ENCODE results near the gene CXCL12. TPM values are rescaled to one million over a fixed set of nuclear protein-coding genes. Genes with fewer than 3 reads are reported as not detected.

Gene CXCL12
- total RNA-seq, 1 donor from 2014 or later = 23.7 TPM

DNA sequence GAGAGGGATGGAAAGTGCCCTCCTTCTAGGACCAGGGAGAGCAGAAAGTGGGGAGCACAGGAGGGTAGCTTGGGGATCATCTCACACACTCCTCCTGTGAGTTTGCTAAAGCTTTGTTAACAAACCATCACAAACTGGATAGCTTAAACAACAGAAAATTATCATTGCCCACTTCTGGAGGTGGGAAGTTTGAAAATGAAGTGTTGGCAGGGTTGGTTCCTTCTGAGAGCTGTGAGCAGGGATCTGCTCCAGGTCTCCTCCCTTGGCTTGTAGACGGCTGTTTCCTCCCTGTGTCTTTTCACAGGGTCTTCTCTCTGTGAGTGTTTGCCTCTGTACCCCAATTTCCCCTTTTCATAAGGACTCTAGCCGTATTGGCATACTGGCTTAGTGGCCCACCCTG is 32.0 kb upstream of the CXCL12 start:
- Histone ChIP-seq H3K4me1 (ENCODE audit: insufficient read depth, low read length) (no peaks in the 10 kb centered on the region), H2AFZ (ENCODE audit: low read depth, low read length) (no peak overlapping the region)
- no peak for FAIRE-seq

DNA sequence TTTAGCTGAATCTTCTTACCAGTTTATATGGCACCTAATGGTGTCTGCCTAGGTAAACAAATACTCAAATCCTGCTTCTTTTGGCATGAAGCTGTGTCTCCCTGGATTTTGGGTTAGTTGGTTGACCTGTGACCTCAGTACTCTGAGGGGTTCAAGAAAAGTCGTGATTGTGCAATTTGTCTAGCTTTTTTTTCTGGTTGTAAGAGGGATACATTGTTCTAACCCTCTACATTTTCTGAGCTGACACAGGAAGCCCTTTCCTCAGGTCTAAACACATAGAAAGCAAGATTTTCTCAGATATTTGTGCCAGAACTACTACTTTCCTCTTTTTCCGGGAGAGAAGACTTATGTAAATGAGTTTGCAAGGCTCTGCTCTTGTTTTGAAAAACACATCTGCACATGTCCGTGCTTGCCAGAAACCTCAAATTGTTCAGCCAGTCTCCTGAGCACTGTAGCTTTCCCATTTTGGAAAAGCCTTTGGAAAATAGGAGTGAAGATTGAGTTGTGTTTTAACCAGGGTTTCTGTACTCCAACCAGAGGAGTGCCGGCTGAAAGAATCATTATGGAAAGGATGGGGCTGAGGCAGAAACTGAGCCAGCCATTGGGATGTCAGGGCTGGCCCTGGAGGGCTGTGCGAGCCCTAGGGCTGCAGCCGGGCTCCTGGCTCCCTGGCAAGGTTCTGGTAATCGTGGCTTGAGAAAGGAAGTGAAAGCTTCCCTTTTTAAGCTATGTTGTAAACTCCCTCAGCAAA is 31.3 kb upstream of the CXCL12 start:
- no peak overlapping the region for H2AFZ ChIP-seq (ENCODE audit: low read depth, low read length)
- no peaks in the 10 kb centered on the region for H3K4me1 Mint-ChIP-seq (ENCODE audit: low read depth, unreplicated experiment)
- peaks cover 10% of the 10 kb centered on the region for H3K9me3 Mint-ChIP-seq (ENCODE audit: unreplicated experiment)
- H3K4me3 ChIP-seq (ENCODE audit: insufficient read depth, low read depth, low read length) = no peak overlapping the region
- no peak overlapping the region for H3K9ac ChIP-seq (ENCODE audit: low read length)
- H3K4me1 ChIP-seq (ENCODE audit: insufficient read depth, low read length) = no peaks in the 10 kb centered on the region
- no peaks in the 10 kb centered on the region for H3K9me3 ChIP-seq (ENCODE audit: insufficient read depth, low read depth, low read length)
- DNase-seq (ENCODE audit: low read depth) (peak; percentile 45), FAIRE-seq (no peak)
- TF ChIP-seq, protein P1, sequence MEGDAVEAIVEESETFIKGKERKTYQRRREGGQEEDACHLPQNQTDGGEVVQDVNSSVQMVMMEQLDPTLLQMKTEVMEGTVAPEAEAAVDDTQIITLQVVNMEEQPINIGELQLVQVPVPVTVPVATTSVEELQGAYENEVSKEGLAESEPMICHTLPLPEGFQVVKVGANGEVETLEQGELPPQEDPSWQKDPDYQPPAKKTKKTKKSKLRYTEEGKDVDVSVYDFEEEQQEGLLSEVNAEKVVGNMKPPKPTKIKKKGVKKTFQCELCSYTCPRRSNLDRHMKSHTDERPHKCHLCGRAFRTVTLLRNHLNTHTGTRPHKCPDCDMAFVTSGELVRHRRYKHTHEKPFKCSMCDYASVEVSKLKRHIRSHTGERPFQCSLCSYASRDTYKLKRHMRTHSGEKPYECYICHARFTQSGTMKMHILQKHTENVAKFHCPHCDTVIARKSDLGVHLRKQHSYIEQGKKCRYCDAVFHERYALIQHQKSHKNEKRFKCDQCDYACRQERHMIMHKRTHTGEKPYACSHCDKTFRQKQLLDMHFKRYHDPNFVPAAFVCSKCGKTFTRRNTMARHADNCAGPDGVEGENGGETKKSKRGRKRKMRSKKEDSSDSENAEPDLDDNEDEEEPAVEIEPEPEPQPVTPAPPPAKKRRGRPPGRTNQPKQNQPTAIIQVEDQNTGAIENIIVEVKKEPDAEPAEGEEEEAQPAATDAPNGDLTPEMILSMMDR (IDR thresholded peaks at IDR 0.05; ENCODE audit: insufficient read depth, low read depth, low read length) = no peak
- TF ChIP-seq EZH2 (IDR thresholded peaks at IDR 0.05; ENCODE audit: insufficient read depth, low read length) = no peak
- no peak overlapping the region for H3K4me2 ChIP-seq (ENCODE audit: low read length)
- H3K4me3 Mint-ChIP-seq (ENCODE audit: unreplicated experiment) = no peak overlapping the region
- no peak overlapping the region for H3K27ac Mint-ChIP-seq (ENCODE audit: unreplicated experiment)
- no peaks in the 10 kb centered on the region for H3K79me2 ChIP-seq (ENCODE audit: insufficient read depth, low read length)
- H3K27me3 Mint-ChIP-seq (ENCODE audit: low read depth, unreplicated experiment) = peaks cover 10% of the 10 kb centered on the region
- H3K27ac ChIP-seq (ENCODE audit: low read depth, low read length) = no peak overlapping the region
- H3K36me3 ChIP-seq (ENCODE audit: insufficient read depth, low read length) = no peaks in the 10 kb centered on the region
- no peaks in the 10 kb centered on the region for H3K36me3 Mint-ChIP-seq (ENCODE audit: low read depth, unreplicated experiment)
- H3K27me3 ChIP-seq (ENCODE audit: insufficient read depth, low read length) = peaks cover 1% of the 10 kb centered on the region
- H4K20me1 ChIP-seq (ENCODE audit: insufficient read depth, low read length) = no peaks in the 10 kb centered on the region

More for the DNA sequence above, 32.0 kb upstream of the CXCL12 start:
- H3K36me3 ChIP-seq (ENCODE audit: insufficient read depth, low read length) = no peaks in the 10 kb centered on the region
- no peak overlapping the region for H3K9ac ChIP-seq (ENCODE audit: low read length)
- no peak overlapping the region for H3K4me3 Mint-ChIP-seq (ENCODE audit: unreplicated experiment)
- H3K27me3 Mint-ChIP-seq (ENCODE audit: low read depth, unreplicated experiment) = peaks cover 11% of the 10 kb centered on the region
- no peak overlapping the region for H3K27ac ChIP-seq (ENCODE audit: low read depth, low read length)
- H3K4me3 ChIP-seq (ENCODE audit: insufficient read depth, low read depth, low read length) = no peak overlapping the region
- no peak overlapping the region for H3K27ac Mint-ChIP-seq (ENCODE audit: unreplicated experiment)
- peaks cover 6% of the 10 kb centered on the region for H3K9me3 Mint-ChIP-seq (ENCODE audit: unreplicated experiment)
- TF ChIP-seq EZH2 (IDR thresholded peaks at IDR 0.05; ENCODE audit: insufficient read depth, low read length) = no peak
- TF ChIP-seq, protein P1 (IDR thresholded peaks at IDR 0.05; ENCODE audit: insufficient read depth, low read depth, low read length) = no peak
- H3K79me2 ChIP-seq (ENCODE audit: insufficient read depth, low read length) = no peaks in the 10 kb centered on the region
- no peaks in the 10 kb centered on the region for H4K20me1 ChIP-seq (ENCODE audit: insufficient read depth, low read length)
- no peak for DNase-seq (ENCODE audit: low read depth)
- H3K4me2 ChIP-seq (ENCODE audit: low read length) = no peak overlapping the region
- H3K27me3 ChIP-seq (ENCODE audit: insufficient read depth, low read length) = peaks cover 3% of the 10 kb centered on the region
- no peaks in the 10 kb centered on the region for H3K4me1 Mint-ChIP-seq (ENCODE audit: low read depth, unreplicated experiment)
- no peaks in the 10 kb centered on the region for H3K36me3 Mint-ChIP-seq (ENCODE audit: low read depth, unreplicated experiment)
- H3K9me3 ChIP-seq (ENCODE audit: insufficient read depth, low read depth, low read length) = no peaks in the 10 kb centered on the region

DNA sequence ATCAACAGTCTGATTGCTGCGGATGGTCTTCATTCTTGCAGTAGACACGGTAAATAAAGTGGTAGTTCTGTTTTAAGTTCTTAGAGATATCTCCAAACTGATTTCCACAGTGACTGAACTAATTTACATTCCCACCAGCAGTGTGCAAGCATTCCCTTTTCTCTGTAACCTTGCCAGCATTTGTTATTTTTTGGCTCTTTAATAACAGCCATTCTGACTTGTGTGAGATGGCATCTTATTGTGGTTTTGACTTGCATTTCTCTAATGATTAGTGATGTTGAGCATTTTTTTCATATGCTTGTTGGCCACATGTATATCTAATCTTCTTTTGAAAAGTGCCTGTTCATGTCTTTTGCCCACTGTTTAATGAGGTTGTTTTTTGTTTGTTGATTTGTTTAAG is 30.2 kb upstream of the CXCL12 start:
- Mint-ChIP-seq H3K9me3 (ENCODE audit: unreplicated experiment) (peaks cover 10% of the 10 kb centered on the region), H3K36me3 (ENCODE audit: low read depth, unreplicated experiment) (no peaks in the 10 kb centered on the region), H3K4me3 (ENCODE audit: unreplicated experiment) (no peak overlapping the region), H3K4me1 (ENCODE audit: low read depth, unreplicated experiment) (no peaks in the 10 kb centered on the region), H3K27ac (ENCODE audit: unreplicated experiment) (no peak overlapping the region), H3K27me3 (ENCODE audit: low read depth, unreplicated experiment) (peaks cover 10% of the 10 kb centered on the region)
- H3K4me2 ChIP-seq (ENCODE audit: low read length) = no peak overlapping the region
- no peak overlapping the region for H3K27ac ChIP-seq (ENCODE audit: low read depth, low read length)
- H3K36me3 ChIP-seq (ENCODE audit: insufficient read depth, low read length) = no peaks in the 10 kb centered on the region
- H3K9ac ChIP-seq (ENCODE audit: low read length) = no peak overlapping the region
- no peak overlapping the region for H3K4me3 ChIP-seq (ENCODE audit: insufficient read depth, low read depth, low read length)
- no peaks in the 10 kb centered on the region for H3K27me3 ChIP-seq (ENCODE audit: insufficient read depth, low read length)
- DNase-seq (ENCODE audit: low read depth) (peak; percentile 83), FAIRE-seq (no peak)
- no peaks in the 10 kb centered on the region for H3K4me1 ChIP-seq (ENCODE audit: insufficient read depth, low read length)
- H3K9me3 ChIP-seq (ENCODE audit: insufficient read depth, low read depth, low read length) = no peaks in the 10 kb centered on the region
- H2AFZ ChIP-seq (ENCODE audit: low read depth, low read length) = no peak overlapping the region
- no peaks in the 10 kb centered on the region for H3K79me2 ChIP-seq (ENCODE audit: insufficient read depth, low read length)
- no peaks in the 10 kb centered on the region for H4K20me1 ChIP-seq (ENCODE audit: insufficient read depth, low read length)
- TF ChIP-seq EZH2 (IDR thresholded peaks at IDR 0.05; ENCODE audit: insufficient read depth, low read length) = no peak
- TF ChIP-seq, protein P1 (IDR thresholded peaks at IDR 0.05; ENCODE audit: insufficient read depth, low read depth, low read length) = no peak
